ENCODE results near the gene LOXHD1.

Gene LOXHD1

GRCh38 chr18:46601141-46601805 lies 55.7 kb downstream of the LOXHD1 start:
- DNase-seq (ENCODE audit: low read depth) = no peak
- TF ChIP-seq CTCF (IDR thresholded peaks at IDR 0.05; ENCODE audit: insufficient read depth, low read depth, low read length, missing control alignments) = no peak
- H3K4me3 ChIP-seq (ENCODE audit: low read length) = no peak overlapping the region

GRCh38 chr18:46596119-46596518 lies 60.9 kb downstream of the LOXHD1 start:
- H3K4me3 ChIP-seq (ENCODE audit: low read length) = no peak overlapping the region
- no peak for TF ChIP-seq CTCF (IDR thresholded peaks at IDR 0.05; ENCODE audit: insufficient read depth, low read depth, low read length, missing control alignments)
- DNase-seq (ENCODE audit: low read depth) = no peak

- no peak overlapping the region for H3K4me3 ChIP-seq (ENCODE audit: low read length)
- TF ChIP-seq CTCF (IDR thresholded peaks at IDR 0.05; ENCODE audit: insufficient read depth, low read depth, low read length, missing control alignments) = no peak
- DNase-seq (ENCODE audit: low read depth) = no peak
Measured at GRCh38 chr18:46591783-46592391, 65.1 kb downstream of the LOXHD1 start.

GRCh38 chr18:46590103-46590502 lies 66.9 kb downstream of the LOXHD1 start:
- DNase-seq (ENCODE audit: low read depth) = no peak
- no peak for TF ChIP-seq CTCF (IDR thresholded peaks at IDR 0.05; ENCODE audit: insufficient read depth, low read depth, low read length, missing control alignments)

GRCh38 chr18:46588971-46589660 lies 67.9 kb downstream of the LOXHD1 start:
- TF ChIP-seq CTCF (IDR thresholded peaks at IDR 0.05; ENCODE audit: insufficient read depth, low read depth, low read length, missing control alignments) = no peak
- DNase-seq (ENCODE audit: low read depth) = no peak
- H3K4me3 ChIP-seq (ENCODE audit: low read length) = no peak overlapping the region

More at GRCh38 chr18:46590103-46590502, 66.9 kb downstream of the LOXHD1 start:
- no peak overlapping the region for H3K4me3 ChIP-seq (ENCODE audit: low read length)

GRCh38 chr18:46587600-46587999 lies 69.4 kb downstream of the LOXHD1 start:
- H3K4me3 ChIP-seq (ENCODE audit: low read length) = no peak overlapping the region
- DNase-seq (ENCODE audit: low read depth) = no peak
- no peak for TF ChIP-seq CTCF (IDR thresholded peaks at IDR 0.05; ENCODE audit: insufficient read depth, low read depth, low read length, missing control alignments)

Measured in epithelial cell of esophagus (primary cell).